Central memory CD4-positive, alpha-beta T cell (primary cell): Measurements from ENCODE around the gene CFAP74.
"Not testable (repeated sequence)": the region's sequence is repeated elsewhere in the genome, so short reads cannot be mapped to it uniquely, and the experiment has no call there.

Experiments used
- DNase-seq: peaks from one replicate; pipeline ENCODE4 v3.0.0; 2022

The CFAP74 gene

GRCh38 chr1:1893997-1894353 lies 109.6 kb downstream of the CFAP74 start:
- no peak for DNase-seq

DNA sequence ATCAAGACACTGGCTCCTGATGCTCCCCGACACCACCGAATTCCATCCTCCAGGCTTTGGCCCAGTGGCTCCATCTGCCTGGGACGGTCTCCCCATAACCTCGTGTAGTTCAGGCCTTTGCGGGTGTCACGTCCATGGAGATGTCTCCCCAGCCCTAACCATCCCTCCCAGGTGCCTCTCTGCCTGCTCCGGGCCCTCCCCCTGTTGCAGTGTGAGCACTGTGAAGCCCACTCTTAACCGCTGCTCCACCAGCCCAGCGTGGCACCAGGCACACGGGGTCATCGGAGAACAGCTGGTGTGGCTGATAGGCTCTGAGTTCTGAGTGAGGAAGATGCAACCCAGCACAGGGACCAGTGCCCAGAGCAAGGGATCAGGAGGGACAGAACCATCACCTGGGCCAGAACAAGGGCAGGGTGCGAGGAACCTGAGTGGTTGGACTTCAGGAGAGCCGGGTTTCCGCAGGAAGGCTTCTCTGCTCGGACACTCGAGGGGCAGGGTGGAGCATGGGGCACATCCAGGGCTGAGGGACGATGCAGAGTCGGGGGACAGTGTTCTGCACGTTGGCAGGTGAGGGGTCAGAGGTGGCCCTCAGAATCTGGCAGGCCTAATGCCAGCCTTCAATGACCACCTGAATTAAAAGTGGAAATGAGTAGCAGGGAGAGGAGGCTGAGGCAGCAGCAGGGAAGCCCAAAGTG lies 110.1 kb downstream of the CFAP74 start:
- DNase-seq: no peak

GRCh38 chr1:1892763-1893120 lies 110.8 kb downstream of the CFAP74 start:
- DNase-seq: no peak

DNA sequence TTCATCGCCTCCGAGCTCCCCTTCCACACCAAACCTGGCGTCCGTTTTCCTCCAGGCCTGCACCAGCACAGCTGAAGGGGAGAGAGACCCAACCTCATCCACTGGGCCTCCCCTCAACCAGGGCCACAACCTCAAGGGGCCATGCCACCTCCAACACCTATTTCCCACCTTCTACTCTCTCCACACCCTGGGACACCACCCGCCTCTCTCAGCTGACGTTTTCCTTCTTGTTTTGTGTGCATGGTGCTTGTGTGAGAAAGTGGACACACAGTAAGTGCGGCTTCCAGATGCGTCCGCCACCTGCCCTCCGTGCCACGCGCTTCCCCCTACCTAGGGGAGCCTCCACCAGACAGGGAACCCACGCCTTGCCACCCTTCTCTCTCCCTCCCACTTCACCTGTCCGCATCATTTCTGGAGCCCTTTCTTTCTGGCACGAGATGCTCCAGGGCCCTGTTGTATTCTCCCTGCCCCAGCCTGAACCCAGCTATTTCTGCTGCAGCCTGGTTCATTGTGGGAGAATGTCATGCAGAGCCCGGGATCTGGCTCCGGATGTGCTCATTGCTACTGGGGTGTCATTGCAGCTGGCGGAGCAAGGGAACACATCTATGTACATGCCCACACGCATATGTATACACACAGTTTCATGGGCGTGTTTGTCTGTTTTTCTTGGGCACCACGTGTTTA lies 111.4 kb downstream of the CFAP74 start:
- DNase-seq: no peak

DNA sequence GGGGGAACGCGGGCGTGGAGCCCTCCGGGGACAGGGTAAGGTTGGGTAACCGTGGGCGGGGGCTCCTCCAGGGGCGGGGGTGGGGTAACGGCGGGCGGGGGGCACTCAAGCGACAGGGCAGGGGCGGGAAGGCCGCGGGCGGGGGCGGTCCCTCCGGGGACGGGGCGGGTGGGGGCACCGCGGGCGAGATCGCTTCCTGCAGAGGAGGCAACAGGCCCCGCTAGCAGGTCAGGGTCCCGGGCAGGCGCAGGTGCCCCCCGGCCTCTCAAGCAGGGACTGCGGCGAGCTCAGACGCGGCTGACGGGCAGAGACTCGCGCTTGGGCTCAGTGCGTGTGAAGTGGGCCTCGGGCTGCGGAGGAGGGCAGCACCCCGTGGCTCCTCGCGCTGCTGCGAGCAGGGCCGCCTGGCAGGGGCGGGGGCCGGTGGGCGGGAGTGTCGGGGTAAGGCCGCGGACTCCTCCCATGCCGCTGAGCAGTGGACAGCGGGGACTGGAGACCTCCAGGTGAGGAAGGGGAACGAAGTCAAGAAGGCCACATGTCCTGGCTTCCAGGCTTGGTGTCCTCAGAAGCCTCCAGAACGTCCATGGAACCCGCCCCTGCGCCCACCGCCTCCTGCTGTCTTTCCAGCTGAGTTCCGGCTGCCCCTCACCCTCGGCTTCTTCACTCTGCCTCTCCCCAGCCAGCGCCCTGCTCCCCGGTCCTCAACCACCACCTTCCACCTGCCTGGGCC lies 112.1 kb downstream of the CFAP74 start:
- no peak for DNase-seq

DNA sequence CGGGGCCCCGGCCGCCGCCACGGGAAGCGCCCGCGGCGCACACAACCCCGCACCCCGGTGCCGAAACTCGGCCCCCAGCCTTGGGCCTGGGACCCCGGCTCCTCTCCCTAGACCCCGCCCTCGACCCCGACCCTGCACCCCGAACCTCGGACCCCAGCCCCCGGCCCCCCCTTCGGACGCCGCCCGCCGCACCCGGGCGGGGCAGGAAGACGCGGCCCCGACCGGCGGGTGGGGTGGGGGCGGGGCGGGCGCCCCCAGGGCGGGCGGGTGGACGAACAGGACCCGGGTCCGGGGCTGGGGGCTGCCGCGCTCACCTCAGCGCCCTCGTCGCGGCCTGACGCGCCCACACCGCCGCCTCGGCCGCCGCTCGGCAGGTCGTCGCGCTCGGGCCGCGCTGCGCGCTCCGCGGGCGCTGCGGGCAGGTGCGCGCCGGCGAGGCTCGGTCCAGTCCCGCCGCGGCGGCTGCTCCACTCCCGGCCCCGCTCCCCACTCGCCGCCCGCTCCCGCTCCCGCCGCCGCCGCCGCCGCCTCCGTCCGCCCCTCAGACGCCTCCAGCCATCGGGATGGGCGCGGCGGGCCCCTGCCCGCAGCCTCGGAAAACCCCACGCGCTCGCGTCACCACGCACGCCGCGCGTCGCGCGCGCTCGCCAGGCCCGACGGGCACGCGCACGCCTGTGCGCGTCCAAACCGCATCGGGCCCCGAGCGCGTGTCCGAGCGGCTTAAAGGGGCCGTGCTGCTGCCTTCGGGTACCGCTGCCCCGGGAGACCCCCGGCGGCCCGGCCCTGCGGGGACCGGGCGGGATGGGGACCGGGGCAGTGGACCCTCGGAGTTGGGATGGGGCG lies 112.9 kb downstream of the CFAP74 start, which contains the start of gene GNB1:
GNB1 (minus strand) TSS at position 582 of the 843 bp plus-strand sequence. CDS start 65,634 bp downstream, outside the sequence.
- peak; percentile 90 for DNase-seq

DNA sequence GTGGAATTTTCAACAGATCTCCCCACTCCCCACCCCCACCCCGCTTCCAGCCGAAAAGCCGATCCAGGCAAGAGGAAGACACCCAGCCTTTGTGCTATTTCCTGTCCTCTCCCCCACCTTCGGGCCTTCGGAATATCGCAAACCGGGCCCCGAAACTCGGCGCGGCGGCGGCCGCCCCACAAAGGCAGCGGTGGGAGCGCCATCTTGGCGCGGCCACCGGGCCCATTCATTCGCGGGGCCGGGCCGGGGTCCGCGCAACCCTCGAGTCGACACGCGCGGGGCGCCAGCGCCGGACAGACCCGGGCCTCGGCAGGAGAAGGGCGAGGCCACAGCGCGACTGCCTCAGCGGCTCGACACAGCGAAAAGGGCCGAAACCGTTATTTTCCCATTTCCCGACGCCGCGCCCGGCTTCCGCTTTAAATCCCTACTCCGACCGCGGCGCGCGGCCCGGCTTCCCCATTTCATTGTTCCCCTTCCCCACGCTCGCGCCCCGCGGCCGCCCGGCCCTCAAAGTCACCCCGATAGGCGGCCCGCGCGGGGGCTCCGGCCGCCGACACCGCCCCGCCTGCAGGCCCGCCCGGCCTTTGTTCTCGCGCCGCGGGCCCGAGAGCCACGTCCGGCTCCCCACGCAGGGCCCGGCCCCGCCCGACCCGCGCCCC lies 113.6 kb downstream of the CFAP74 start:
- DNase-seq: peak; percentile 40

DNA sequence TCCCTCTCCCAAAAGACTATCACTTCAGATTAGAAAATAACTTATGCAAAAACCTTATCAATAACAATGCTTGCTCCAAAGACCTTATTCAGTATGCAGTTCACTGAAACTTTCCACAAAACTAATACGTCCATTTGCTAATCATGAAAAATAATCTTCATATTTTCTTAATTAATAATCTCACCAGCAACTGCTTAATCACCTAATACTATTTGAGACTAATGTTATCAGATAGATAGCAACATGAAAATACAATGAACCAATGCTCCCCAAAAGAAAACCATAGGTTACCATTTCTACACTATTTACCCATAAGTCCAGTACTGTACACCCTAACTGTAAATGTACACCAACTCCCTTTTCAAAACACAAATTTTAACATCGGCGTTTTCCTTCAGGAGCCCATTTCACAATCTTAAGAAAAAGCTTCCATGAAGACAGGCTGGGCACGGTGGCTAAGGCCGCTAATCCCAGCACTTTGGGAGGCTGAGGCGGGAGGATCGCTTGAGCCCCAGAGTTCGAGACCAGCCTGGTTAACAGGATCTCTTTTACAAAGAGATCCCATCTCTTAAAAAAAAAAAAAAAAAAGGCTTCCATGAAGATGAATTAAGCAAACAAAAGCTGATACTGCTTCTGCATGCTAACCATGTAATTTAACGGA lies 114.4 kb downstream of the CFAP74 start:
- no peak for DNase-seq

DNA sequence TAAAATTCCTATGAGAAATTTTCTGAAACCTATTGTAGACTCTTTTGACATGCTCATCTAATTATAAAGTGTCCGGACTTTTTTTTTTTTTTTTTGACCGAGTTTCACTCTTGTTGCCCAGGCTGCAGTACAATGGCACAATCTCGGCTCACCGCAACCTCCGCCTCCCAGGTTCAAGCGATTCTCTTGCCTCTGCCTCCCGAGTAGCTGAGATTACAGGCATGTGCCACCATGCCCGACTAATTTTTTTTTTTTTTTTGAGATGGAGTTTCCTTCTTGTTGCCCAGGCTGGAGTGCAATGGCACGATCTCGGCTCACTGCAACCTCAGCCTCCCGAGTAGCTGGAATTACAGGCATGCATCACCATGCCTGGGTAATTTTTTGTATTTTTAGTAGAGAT lies 119.7 kb downstream of the CFAP74 start:
- DNase-seq: not testable (repeated sequence)

DNA sequence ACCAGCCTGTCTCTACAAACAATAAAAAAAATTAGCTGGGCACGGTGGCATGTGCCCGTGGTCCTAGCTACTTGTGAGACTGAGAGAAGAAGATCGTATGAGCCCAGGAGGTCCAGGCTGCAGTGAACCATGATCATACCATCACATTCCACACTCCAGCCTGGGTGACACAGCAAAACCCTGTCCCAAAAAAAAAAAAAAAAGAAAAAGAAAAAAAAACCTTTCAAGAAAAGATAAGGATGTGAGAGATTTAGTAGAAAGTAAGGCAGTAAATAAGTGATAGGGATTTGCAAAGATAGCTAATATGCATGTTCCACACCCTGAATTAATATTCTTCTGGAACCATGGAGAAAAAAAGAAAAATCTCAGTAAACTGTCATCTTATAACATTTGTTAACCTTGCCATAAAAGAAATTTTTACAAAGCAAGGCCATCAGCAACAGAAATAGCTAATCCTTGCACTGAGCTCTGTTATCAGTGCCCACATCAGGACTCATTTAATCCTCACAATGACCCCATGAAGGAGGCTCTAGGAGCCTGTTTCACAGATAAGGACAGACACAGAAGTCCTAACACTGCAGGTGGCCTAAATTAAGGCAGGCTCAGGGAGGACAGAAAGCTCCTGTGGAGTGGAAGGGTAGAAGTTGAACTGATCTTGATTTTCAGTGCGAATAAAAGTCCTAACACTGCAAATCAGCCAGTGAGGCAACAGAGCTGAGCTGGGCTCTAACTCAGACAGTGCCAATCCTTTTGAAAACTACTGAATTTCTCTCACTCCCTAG lies 120.3 kb downstream of the CFAP74 start:
- no peak for DNase-seq

DNA sequence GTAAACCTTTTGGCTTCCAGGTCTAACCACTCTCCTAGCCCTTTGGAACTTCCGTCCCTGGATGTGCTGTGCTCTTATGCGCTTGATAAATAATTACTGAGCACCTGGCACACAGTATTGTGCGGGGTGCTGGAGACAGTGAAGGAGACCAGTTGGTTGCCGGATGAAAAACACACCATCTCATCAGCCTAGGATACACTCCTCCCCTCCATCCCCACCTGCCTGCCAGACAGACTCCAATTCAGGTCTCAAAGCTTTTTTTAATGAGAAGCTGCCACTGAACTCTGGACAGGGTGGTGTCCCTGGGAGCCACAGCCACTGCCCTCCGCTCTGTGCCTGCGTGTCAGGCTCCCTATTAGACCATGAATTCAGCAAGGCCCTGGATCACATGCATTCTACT lies 121.9 kb downstream of the CFAP74 start:
- no peak for DNase-seq

DNA sequence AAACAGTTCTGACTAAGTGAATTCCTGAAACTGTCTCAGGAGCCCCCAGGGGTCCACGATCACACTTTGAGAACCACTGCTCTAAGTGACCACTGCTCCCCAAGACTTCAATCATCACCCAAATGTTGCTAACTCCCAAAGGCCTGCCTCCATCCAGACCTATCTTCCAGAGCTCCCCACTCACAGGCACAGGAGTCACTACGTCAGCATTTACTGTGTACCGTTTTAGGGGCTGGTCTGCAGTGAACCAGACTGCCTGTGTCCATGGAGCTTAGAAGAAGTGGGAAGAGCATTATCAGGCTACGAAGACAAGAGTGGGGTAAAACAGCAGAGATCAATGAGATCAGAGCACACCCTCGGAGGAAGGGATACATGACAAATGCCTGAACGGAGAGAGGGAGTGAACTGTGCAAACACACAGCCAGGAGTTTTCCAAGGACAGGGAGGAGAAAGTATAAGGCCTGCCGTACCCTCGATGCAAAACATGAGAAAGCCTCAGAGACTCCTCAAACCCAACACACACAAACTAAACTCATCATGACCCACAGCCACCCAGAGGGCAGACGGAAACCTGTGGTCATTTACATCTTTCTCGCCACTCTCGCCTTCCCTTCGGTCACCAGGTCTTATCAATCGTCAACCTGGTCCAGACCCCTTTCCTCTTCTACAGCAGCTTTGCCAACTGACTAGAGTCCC lies 122.8 kb downstream of the CFAP74 start:
- no peak for DNase-seq

- DNase-seq: no peak
These were observed 123.6 kb downstream of the CFAP74 start for GRCh38 chr1:1879942-1880341.

GRCh38 chr1:1877865-1878436 lies 125.6 kb downstream of the CFAP74 start:
- DNase-seq: no peak

- no peak for DNase-seq
These were observed 127.2 kb downstream of the CFAP74 start for GRCh38 chr1:1876335-1876930.

DNA sequence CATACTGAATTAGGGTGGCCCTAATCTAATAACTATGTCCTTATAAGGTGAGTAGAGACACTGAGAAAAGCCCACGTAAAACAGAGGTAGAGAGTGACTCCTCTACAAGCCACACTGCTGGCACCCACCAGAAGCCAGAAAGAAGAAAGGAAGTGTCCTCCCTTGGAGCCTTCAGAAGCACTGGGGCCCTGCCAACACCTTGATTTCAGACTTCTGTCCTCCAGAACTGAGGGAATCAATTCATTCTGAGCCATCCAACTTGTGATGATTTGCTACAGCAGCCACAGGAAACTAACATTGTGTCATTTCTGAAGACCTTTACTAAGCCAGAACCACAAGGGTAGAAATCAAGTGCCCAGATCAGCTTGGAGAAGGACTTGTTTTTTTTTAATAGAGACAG lies 127.7 kb downstream of the CFAP74 start:
- DNase-seq: no peak

- no peak for DNase-seq
These were observed 128.7 kb downstream of the CFAP74 start for GRCh38 chr1:1874901-1875300.

DNA sequence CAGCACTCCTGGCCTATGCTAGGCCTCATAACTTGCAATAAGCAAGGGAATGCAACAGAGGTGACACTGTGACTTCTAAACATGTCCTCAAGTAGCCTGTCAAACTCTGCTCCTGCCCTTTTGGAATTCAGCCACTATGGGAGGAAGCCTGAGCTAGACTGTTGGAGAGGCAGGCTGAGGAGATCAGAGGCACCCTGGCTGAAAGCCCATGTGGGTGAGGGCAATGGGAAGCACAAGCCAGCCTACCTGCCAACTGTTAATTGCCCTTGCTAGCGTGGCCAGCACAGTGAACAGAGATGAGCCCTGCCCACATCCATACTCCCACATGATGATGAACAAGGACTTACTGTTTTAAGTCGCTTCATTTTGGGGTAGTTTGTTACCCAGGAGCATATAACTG lies 130.4 kb downstream of the CFAP74 start:
- DNase-seq: no peak

DNA sequence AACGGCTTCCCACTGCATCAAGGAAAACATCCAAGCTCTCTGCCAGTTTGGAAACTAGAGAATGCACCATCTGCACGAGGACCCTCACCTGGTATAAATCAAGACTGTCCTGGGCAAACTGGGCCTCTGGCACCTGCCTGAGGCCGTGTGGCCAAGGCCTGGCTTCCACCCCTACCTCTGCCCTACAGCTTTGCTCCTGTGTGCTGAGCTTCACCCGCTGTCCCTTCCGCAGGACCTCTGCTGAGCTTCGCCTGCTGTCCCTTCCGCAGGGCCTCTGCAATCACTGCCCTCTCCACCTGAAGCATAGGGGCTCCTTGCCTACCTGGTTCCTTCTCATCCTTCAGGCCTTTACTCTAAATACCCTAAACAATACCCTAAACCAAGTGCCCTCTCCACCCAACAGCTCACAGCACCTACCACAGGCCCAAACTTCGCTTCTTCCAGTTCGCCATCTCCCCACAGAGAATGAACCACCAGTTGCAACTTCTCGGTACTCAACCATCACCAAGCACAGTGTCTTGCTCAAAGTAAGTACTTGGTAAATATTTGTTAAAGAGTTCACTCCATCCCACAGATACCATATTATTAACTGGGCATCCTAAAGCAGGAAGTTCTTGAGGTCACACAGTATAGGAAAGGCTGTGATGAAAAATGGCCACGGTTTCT lies 131.1 kb downstream of the CFAP74 start:
- DNase-seq: no peak
